WI38 (cell line): ENCODE measurements around the gene RBM42.

ENCODE experiments used
- H3K4me3 ChIP-seq: 2 replicates; pipeline ENCODE4 v1.5.1; 2011; ENCODE audit warnings: low read depth, mild to moderate bottlenecking, control low read depth, low read length
- TF ChIP-seq, protein P1 (sequence below): IDR thresholded peaks from 2 replicates; pipeline ENCODE4 v1.5.1; 2012; ENCODE audit warnings: low read depth, mild to moderate bottlenecking, control low read depth, low read length

RBM42 gene

GRCh38 chr19:35656700-35657099, 27.9 kb downstream of the RBM42 start:
- TF ChIP-seq, protein P1, sequence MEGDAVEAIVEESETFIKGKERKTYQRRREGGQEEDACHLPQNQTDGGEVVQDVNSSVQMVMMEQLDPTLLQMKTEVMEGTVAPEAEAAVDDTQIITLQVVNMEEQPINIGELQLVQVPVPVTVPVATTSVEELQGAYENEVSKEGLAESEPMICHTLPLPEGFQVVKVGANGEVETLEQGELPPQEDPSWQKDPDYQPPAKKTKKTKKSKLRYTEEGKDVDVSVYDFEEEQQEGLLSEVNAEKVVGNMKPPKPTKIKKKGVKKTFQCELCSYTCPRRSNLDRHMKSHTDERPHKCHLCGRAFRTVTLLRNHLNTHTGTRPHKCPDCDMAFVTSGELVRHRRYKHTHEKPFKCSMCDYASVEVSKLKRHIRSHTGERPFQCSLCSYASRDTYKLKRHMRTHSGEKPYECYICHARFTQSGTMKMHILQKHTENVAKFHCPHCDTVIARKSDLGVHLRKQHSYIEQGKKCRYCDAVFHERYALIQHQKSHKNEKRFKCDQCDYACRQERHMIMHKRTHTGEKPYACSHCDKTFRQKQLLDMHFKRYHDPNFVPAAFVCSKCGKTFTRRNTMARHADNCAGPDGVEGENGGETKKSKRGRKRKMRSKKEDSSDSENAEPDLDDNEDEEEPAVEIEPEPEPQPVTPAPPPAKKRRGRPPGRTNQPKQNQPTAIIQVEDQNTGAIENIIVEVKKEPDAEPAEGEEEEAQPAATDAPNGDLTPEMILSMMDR = no peak
- no peak overlapping the region for H3K4me3 ChIP-seq

GRCh38 chr19:35657904-35658700, 29.3 kb downstream of the RBM42 start:
- TF ChIP-seq, protein P1 = peak; percentile 26; the same call in 1 of the 2 replicates
- no peak overlapping the region for H3K4me3 ChIP-seq

GRCh38 chr19:35661995-35662340, 33.1 kb downstream of the RBM42 start:
- TF ChIP-seq, protein P1 = no peak
- no peak overlapping the region for H3K4me3 ChIP-seq

DNA sequence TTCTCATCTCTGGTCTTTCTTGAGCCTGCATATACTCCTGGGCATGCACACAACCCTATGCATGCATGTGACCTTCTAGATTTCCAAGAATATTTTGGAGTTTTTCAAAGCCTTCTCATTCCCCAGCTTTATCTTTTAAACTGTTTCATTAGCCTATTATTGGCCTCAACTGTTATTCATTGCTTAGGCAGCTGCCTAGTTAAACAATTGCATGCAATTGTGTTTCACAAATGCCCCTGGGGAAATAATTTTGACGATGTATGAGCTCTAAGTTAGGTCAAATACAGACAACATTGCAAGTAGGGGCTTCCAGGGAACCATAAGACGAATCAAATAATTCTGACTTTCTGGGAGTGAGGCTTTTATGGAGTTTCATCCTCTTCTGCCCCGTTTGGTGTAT, 35.1 kb downstream of the RBM42 start:
- no peak overlapping the region for H3K4me3 ChIP-seq
- TF ChIP-seq, protein P1 = no peak

- no peak overlapping the region for H3K4me3 ChIP-seq
These were observed 36.3 kb downstream of the RBM42 start for GRCh38 chr19:35665157-35665556.

DNA sequence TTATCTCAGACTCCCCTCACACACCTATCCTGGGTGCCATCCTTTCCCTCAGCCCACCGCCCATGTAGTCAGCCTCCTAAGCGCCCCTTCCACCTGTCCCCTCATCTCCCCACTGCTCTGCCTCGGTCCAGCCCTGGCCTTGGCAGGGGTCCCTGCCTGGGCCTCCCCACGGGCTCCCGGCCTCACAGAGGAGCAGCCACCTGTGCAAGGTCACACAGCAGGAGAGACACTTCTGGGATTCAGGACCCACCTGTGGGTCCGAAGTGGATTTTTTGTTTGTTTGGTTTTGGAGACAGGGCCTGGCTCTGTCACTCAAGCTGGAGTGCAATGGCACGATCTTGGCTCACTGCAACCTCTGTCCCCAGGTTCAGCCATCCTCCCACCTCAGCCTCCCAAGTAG, 36.8 kb downstream of the RBM42 start:
- TF ChIP-seq, protein P1 = no peak
- H3K4me3 ChIP-seq = no peak overlapping the region

More at GRCh38 chr19:35665157-35665556, 36.3 kb downstream of the RBM42 start:
- TF ChIP-seq, protein P1 = no peak

DNA sequence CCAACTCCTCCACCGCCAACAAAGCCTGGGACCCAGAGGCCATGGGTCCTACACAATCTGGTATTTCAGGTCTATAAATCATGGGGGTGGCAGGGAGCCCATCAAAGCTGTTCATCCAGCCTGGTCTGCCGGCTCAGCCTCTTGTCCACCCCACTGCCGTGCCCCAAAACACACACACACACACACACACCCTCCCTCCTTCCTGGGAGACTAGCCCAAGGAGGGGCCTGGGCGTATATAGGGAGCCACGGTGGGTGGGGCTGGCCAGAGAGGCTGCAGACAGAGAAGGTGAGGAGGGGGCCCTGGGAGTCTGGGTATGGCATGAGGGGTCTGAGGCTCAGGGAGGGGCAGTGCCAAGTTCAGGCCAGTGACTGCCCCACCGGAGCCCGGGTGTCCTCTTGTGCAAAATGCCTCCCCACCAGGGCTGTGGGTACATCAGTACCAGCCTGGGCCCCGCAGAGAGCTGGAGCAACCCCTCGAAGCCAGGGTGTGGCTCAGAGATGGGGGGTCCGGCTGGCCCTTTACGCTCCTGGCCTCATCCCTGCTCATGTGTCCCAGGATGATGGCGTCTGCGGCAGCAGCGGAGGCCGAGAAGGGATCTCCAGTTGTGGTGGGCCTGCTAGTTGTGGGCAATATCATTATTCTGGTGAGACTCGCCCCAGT, 37.5 kb downstream of the RBM42 start, which contains the start of gene UPK1A:
UPK1A (plus strand) TSS at position 267 of the 663 bp plus-strand sequence; CDS start at position 563, 296 bp downstream.
- TF ChIP-seq, protein P1 = no peak
- H3K4me3 ChIP-seq = no peak within 1 kb of the TSS
